Stimulated activated CD4-positive, alpha-beta T cell treated with anti-CD3 and anti-CD28 coated beads, Interleukin-4, amount 100 ng/mL, for 24 hours (primary cell): ENCODE results near the gene CORO2B.

Experiments used
- DNase-seq: peaks from one replicate; pipeline ENCODE4 v3.0.0-alpha.2; 2020

Gene CORO2B

DNA sequence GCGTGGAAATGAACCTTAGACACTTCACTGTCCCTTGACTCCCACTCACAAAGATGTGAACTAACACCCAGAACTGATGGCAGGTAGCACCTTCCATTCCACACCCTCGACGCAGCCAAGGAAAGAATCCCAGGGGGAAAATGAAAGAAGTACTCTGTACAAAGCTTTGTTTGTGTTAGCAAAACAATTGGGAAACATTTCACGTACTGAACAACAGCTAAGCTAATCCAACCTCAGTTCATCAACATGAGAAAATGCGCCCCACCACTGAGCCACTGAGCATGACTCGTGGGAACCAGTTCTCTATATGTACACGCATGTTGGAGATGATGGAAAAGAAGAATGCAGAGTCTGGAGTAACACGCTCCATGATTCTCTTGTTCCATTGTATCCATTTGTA, 32.0 kb downstream of the CORO2B start:
- no peak for DNase-seq

DNA sequence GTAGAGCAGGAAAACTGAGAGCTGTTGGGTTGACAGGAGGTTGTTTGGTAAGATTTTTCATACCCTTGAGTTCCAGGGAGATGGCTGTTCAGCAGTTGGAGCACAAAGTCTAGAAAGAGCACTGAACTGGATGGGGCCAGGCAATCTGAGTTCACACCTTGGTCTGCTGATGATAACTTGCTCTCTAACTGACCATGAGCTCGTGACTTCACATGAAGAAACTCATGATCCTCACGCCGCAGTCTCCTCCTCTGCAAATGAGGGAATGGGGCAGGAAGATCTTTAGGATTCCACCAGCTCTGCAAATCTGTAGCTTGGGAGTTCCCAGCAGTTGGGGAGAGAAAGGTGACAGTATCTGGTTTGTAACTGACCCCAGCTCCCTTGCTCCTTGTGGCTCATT, 33.7 kb downstream of the CORO2B start:
- DNase-seq: no peak

DNA sequence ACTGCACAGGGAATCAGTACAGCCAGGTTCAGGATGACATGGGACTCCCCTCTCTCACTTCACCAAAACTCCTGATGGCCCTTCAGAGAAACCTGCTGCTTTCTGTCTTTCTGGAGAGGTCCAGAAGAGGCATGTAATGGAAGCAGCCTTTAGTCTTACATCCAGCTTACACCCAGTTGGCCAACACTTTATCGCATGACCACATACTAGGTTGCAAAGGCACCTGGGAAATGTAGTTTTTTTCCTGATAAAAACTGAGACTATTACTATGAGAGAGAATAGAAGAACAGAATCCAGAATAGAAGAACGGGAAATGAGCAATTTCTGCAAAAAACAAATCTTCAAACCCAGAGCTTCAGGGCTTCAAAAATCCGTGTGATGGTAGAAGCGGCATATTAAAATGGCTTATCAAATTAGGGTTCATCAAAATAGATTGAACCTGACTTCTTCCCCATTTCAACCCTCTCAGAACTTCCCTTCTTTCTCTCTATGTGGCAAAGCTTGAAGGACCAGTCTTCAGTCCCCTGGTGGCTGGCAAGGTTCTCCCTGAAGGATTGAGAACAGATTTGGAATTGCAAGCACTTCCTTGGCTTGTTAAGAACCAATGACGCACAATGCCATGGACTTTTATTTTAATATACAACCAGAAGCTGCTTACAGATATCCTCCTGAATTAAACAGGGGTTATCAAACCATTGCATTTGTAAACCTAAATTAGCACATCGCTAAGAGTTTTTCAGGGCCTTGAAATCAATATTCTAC, 34.4 kb downstream of the CORO2B start:
- no peak for DNase-seq

DNA sequence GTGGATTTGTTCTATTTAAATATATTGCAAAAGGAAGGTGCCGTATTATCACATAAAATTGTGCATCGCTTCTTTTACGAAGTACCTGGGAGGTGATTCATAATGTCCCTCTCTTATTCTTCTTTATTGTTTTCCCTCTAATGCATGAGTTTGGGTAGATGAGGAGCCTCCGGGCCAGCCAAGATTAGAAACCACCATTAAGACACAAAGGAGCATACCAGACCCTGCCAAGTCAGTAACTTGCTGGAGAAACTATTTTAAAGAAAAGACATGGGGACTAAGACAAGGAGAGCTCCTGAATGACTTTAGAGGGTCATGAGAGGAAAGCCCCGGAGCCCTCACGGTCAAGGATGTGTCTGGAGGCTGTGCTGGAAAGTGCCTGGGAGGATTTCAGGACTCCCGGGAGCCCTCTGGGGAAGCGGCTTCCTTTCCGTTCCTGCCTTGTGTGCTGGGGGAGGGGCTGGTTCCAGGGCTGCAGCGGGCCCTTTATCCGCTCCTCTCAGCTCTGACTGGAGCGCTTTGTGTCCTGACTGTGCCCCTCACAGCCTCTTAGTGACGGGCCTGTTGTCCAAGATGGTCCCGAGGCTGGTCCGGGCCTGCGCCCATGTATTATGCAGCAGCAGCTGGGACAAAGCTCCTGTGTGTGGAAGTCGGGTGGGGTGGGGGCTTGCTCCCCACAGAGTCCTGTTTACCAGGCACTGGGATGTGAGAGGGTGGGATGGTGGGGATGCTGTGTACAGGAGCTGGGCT, 35.7 kb downstream of the CORO2B start:
- no peak for DNase-seq

DNA sequence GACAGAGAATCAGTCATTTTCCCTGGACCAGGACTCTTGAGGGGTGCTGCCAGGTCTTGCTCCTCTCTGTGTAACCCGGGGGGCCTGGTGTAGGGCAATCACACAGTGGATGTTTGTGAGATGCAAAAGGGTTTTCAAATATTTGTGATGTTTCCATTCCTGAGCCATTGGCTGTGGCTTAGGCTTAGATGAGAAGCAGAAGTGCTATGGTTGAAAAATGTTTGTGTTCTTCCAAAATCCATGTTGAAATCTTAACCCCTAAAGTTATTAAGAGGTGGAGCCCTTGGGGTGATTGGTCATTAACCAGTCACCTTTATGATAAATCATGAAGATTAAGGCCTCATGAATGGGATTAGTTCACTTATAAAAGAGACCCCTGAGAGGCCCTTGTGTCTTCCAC, 36.5 kb downstream of the CORO2B start:
- DNase-seq: no peak

DNA sequence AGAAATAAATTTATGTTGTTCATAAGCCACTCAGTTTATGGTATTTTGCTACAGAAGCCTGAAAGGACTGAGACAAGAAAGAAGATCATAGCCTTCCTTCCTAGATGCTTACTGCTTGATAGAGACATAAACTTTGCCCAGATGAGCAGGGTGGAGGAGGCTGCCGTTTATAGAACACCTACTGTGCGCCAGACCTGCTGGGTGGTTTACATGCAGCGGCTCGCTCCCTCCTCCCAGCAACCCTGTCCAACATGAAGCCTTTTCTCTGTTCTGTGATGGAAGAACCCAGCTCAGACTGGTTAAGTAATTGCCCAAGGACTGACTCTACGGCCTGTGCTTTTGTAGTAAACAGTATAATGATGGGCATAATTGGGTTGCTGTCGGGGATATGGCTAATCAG, 37.0 kb downstream of the CORO2B start:
- no peak for DNase-seq

DNA sequence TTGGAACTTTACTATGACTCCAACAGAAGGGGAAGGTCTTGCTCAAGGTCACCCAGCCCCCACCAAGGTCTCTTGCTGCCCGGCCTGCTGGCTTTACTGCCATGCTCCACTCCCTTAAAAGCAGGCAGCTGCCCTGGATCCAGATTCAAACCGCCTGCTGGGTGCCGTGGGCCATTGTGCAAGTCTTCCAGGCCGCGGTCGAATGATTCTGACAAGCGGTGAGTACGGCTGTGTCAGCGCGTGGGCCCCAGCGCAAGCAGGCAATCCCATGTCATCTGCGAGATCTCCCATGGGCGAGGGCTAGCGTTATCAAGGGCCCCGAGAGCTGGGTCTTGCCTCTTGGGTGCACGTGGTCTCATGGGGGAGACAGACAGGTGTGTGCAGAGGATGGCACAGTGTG, 37.6 kb downstream of the CORO2B start:
- DNase-seq: no peak

DNA sequence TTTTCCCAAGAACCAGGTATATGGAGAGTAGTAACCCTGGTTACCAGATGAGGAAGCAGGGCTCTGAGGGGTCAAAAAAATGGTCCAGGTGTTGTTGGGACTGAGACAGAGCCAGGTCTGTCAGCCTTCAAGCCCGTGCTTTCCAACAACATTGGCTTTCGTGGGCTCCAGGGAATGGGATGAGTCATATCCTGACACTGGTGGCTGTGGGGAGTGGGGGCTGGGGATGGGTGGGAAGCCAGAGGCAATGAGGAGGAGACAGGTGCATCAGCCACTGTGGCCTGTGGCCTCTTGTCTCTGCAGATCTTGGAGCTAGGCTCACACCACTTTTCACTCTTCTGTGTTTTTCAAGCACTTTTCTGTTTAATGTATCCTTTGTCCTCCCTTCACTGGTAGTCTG, 38.2 kb downstream of the CORO2B start:
- no peak for DNase-seq

DNA sequence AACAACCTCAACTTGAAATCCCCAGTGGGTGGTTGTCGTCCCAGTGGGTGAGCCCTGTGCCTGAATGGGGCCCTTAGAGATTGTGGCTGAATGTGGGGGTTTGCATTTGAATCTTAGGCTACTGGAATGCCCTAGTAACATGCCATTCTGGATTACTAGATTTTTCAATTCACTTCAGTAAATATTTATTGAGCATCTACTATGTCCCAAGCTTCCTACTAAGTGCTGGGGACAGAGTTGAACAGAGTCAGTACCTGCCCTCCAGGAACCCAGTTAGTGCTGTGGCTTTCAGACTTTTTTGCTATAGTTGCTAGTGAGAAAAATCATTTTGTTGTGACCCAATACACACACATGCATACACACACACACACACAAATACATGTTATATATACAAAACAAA, 39.0 kb downstream of the CORO2B start:
- DNase-seq: no peak

DNA sequence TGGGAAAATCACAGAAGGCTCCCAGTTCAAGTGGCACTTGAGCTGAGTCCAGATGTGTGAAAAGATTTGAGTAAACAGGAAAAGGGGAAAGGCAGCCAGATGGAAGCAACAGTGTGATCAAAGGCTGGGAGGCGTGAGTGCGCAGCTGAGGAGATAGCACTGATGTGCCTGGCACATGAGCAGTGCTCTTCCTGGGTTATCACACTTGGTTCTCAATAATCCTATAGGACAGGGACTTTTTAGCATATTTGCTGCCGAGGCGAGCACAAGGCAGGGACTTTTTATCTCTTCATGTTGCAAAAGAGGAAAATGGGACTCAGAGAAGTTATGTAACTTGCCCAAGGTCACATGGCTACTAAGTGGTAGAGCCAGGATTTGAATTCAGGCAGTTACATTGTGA, 39.6 kb downstream of the CORO2B start:
- no peak for DNase-seq

DNA sequence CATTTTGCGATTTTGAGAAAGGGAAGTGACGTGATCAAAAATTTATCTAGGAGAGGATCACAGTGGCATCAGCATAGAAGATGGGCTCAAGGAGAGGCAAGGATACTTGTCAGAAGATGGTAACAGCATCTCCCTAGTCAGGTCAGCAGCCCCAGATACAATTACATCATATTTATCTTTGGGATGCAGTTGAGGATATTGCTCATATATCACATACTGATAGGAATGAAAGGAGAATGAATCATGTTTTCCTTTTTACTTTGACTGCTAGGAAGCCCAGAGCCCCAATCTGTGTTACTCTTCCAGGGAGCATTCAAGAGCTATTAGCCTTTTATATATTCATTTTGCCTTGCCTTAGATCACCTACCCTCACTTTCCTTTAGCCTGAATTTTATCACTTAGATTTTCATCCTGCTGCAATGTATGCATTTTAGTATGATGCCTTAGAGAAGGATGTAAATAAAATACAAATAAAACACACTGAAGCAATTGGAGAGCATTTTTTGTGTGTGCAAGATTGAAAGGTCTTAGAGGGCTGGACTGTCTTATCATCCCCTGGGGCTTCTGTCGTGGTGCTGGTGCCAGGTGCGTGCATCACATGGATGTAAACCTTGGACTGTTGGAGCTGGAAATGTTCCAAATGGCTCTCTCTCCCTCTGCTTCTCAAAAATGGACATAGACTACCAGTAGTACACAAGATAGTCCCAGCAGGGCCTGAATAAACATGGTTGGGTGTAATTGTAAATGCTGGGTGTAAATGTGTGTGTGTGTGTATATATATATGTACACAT, 40.3 kb downstream of the CORO2B start:
- no peak for DNase-seq

DNA sequence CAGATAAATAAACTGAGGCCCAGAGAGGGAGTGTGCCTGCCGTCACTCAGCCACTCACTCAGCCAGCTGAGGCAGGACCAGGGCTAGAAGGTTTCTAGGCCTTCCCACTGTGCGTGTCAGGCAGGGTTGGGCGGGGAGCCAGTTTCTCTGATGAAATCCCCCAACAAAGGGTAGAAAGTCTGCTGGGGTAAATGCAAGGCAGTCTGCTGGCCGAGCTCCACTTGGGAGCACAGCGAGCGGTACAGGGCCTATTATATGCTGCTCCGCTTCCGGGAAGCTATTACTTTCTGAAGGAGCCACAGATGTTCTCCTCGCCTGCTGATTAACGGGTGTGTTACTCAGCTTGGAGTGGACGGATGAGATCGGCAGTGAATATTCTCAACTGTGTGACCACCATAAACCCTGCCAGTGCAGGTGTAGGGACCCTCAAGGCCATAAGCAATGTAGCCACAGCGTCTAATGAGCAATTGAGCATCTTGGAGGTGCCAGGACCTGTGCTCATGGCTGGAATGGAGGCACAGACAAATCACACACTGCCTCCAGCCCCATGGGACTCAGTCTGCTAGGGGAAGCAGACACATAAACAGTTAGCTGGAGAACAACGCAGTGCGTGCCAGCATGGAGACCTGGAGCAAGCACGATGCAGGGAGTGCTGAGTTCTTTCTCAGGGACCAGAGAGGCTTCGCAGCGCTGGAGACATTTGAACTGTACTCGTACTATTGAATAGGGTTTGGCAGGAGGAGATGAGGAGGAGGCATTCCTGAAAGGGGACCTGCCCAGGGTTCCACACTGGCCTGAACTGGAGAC, 42.1 kb downstream of the CORO2B start:
- DNase-seq: no peak

DNA sequence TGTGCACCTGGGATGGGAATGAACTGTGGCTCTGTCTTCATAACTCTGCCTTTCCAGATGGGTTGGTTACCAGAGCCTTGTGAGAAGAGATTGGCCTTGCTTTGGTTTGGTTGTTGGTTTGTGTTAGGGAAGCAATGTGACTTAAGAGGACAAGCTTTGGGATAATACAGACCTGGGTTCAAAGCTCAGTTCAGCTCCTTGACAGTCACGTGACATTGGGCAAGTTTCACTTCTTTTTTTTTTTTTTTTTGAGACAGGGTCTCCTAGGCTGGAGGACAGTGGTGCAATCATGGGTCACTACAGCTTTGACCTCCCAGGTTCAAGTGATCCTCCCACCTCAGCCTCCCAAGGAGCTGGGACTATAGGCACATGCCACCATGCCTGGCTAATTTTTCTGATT, 42.7 kb downstream of the CORO2B start:
- no peak for DNase-seq

DNA sequence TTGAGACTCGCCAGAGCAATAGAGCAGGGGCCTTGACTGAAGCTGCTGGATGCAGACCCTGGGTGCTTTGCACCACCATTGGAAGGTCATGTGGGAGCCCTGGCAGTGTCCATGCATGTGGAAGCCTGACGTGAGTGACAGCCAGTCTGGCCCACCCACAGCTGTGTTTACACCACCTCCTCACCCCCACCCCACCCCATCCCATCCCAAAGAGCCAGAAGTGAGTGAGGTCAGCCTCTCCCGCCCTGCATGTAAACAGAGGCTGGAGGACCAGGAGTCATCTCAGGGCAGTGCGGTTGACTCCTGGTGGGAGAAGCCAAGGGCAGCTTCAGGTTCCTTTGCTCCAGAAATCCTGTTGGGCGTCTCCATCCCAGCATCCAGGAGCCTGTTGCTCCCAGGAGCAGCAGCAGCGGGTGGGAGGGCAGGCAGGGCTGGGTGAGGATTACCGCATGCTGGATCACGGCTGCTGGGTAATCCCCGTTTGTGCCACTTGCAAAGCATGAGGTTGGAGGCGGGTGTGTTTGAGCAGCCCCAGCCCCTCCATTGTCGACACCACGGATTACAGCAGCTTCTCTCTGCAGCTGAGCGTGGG, 44.6 kb downstream of the CORO2B start:
- no peak for DNase-seq

DNA sequence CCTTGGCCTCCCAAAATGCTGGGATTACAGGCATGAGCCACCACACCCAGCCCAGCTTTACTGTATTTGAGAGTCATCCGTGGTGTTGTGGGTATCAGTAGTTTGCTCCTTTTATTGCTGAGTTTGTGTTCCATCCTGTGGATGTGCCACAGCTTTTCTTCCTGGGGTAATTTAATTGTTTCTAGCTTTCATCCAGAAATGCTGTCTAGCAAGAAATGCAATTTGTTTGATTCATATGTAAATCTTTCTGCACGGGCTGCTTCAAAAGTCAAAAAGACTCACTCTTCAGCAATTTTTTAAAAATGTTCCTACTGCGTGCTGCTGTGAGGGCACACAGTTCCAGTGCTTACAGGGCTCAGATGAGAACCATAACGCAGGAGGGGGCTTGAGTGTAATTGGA, 47.1 kb downstream of the CORO2B start:
- DNase-seq: no peak

DNA sequence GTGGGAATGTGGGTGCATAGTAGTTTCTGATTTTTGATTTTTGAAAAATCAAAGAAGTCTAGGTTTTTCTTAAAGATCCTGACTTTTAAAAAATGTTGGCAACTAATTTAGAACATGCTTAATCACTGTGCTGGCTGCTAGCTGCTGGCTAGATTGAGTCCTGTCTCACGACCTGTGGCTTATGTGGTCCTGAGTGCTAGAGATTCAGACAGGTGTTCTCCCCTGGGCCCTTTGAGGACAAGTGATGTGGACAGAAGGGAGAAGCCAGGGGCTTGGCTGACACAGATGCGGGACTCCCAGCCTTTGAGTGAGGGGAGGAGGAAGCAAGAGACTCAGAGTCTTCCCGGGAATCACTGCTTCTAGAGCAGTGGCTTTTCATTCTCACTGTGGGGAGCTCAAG, 47.5 kb downstream of the CORO2B start:
- no peak for DNase-seq

DNA sequence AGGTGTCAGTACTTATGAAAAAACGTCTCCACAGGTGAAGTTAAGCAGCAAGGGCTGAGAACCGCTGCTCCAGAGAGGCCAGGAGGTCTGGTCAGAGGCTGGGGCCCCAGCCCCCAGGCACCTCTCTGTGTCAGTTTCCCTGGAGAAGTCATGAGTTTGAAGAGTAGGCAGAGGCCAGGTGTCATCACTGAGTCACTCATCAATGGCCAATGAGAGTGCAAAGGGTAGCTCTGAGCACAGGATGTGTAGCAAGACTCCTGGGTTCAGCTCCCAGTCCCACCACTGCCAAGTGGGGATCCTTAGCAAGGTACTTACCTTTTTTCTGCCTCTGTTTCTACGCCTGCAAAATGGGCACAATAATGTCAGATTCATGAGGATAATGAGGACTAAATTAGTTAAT, 47.9 kb downstream of the CORO2B start:
- DNase-seq: no peak

DNA sequence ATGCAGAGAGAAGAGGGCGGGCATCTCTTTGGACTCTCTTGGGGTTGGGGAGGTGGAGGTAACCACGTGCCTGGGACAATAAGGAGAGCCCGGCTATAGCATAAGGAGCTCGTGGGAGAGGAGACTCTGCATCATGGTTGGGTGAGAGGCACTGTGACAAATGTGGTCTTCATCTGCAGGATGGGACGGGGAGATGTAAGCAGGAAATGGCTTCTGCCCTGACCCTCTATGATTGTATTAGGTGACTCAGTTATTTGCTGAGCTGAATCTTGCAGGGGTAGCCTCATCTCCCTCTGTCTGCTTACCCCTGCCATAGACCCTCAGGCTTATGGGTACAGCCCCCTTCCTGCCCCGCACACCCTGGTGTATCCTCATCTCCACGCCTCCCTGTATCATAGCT, 48.7 kb downstream of the CORO2B start:
- no peak for DNase-seq

DNA sequence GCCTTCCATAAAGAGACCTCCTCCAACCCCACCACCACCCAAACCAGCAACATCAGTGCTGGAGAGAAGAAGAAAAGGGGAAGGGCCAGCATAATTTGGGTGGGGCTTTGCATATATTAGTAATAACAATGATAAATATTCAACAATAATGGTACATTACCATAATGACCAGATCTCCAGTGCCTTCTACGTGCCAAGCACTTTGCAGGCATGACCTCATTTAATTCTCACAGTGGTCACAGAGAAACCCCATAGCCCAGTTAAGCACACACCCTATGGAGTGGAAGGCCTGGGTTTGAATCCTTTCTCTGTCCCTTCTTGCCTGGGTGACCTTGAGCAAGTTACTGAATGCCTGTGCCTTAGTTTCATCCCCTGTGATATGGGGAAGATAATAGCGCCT, 49.2 kb downstream of the CORO2B start:
- no peak for DNase-seq

DNA sequence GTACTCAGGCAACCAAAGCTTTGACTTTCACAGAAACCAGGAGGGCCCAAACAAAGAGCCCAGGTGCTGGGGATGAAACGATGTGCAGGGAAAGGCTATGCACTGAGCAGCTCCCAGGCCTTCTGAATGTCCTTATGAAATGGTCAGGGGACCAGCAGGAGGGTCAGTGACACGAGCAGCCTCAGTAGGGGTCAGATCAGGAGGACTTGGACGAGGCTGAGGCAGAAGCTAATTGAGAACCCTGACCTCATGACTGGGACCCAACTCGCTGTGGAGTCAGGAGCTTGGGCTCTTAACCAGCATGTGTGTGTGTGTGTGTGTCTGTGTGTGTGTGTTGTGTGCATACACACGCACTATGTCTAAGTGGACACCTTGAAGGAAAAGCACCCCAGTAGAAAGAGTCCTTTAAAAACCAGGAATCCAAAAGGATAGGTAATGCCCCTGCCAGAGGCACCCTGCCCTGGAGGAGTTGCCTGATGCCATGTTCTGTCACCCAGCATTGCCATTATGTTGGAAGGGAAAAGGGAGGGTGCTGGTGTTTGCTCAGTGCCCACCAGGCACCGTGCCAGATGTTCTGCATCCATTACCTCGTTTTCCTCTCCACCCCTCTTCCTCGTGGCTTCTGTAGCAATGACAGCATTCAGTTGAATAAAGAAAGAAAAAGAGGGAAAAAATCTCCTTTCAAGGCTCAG, 50.9 kb downstream of the CORO2B start:
- DNase-seq: no peak

DNA sequence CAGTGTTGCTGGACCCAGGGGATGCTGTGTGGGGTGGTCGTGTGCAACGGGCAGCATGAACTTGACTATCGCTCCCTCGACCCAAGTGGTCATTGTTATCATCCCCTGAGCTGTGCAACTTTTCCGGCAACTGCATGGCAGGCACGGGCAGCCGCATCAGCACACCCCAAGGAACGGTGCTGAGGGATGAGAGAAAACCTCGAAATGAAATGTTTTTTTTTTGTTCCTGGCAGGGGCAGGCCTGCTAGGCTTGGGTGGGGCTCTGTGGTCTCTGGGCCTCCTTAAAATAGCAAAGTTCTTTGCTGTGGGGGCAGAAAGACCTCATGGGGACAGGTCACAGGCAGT, 51.4 kb downstream of the CORO2B start:
- no peak for DNase-seq

DNA sequence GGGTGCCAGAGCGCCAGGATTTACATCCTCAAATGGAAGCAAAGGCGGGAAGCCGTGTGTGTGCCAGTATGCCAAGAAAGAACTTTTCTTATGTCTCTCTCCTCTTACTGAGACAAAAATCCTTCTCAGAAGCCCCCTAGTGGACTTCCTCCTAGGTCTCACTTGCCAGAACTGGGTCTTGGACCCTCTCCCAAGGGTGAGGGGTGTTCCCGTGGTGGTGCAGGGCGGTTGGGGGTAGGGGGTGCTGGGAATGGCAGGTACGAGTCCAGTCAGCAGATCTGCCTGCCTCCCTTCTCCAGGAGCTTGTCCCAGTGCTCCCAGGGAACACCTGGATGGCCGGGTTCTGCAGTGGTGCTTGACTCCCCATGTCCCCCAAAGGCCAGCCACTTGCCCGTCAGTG, 52.0 kb downstream of the CORO2B start:
- no peak for DNase-seq
